NCI-H526 (cell line): ENCODE data around the gene CYSTM1.
"Not testable (repeated sequence)": the region's sequence is repeated elsewhere in the genome, so short reads cannot be mapped to it uniquely, and the experiment has no call there.

ENCODE experiments used
- DNase-seq, 2 experiments: peaks; one replicate each; lab custom pipeline; 2025; lab: John Stamatoyannopoulos, UW

CYSTM1 gene

DNA sequence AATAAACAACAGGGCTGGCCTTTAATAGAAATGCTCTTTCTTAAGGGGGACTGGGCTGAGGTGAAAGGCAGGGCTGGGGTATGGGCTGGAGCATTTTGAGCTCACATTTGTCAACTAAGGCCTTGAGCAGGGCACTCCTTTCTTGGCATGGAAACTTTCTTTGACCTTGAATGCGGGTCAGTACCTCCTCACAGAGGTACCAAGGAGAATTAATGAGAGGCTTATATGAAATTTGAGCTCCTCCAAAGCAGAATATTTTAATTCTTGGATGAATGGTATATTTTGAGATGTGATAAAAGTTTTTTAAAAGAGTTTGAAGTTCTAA, 3.1 kb downstream of the CYSTM1 start:
- DNase-seq = no peak

DNA sequence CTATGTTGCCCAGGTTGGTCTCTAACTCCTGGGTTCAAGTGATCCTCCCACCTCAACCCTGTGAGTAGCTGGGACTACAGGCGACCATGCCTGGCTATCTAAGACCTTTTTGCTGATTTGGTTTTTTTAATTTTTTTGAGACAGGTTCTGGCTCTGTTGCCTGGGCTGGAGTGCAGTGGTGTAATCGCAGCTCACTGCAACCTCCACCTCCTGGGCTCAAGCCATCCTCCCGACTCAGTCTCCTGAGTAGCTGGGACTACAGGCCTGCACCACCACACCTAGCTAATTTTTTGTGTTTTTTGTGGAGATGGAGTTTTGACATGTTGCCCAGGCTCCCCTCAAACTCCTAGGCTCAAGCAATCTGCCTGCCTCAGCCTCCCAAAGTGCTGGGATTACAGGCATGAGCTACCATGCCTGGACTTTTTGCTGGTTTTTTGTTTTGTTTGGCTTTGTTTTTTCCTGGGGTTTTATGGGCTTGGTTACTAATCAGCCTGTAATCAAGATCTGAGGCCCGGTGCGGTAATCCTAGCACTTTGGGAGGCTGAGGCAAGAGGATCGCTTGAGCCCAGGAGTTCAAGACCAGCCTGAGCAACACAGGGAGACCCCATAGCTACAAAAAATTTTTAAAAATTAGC, 3.6 kb downstream of the CYSTM1 start:
- no peak for DNase-seq

DNA sequence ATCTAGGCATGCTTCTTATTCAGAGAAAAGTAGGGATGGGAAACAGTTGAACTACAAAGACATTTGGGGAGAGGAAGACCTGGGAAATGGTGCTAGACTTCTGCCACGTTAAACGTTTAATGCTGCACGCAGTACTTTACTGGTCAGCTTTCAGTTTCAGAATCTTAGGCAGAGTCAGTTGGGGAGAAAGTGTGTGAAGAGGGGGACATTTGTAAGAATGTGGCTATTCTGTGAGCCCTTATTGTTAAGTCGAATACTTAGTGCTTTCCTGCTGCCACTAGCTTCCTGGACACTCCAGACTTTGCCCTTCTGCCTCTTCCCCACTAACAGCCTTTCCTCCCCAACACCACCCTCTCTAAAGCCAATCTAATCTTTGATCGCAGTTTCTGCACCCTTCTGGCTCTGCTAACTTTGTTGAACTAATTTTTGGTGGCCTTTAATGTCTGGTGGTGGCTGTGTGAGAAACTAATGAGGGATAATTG, 6.1 kb downstream of the CYSTM1 start:
- DNase-seq = no peak

DNA sequence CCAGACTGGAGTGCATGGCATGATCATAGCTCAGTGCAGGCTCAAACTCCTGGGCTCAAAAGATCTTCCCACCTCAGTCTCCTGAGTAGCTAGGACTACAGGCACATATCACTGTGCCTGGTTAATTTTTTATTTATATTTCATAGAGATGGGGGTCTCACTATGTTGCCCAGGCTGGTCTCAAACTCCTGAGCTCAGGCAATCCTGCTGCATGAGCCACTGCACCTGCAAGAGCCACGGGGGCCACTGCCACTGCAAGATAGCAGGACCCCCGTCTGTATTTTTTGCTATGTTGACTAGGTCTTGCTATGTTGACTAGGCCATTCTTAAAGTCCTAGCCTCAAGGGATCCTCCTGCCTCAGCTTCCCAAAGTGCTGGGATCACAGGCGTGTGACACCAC, 6.5 kb downstream of the CYSTM1 start:
- DNase-seq = no peak

DNA sequence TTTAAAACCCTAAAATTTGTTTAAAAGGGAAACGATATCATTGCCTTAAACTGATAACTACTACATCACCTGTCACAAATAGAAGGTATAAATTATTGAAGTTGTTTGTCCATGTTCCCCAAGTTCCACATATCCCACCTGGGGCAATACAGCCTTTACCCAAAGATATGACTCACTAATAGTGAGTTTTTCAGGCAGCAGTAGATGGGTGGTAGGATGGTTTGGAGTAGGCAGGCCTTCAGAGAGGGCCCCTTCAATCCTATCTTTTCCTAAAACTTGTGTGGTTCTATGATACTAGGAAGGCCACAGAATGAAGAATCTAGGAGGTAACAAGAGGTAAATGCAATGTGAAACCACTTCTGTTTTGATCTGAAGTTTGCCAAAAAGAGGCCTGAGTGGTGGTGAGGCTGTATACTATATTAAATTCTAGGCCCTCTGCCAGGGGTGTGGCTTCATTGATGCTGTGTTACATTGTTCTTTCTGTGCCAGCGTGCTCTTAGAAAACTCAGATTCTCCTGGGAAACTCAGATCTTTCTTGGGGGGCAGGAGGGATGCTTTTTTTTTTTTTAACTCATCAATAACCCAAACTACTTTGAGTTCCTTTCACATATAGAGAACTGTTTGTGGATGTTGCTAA, 7.2 kb downstream of the CYSTM1 start:
- DNase-seq = no peak

DNA sequence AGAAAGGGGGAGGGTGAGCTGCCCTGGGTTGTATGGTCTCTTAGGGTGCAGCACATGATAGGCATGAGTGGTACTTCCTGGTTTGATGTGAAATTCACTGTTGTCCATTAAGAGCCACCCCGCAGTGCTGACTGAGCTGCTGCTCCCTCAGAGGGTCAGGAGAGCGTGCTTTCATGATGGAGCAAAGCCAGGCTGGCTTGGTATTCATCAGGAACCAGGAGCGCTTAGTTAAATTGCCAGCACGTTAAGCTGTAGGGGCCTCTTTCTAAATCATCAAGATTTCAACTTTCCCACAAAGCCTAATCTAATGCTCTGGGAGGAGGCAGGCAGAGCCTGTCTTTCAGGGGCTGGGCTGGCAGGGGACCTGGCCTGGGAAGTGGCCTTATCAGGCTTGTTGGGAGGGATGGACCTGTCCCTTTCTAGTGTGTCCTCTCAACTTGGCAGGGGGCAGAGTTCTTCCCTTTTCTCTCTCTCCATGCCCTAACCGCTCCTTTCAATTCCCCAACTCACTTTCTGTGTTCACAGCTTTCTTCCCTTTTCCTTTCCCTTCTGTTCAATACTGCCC, 7.9 kb downstream of the CYSTM1 start:
- DNase-seq = no peak

DNA sequence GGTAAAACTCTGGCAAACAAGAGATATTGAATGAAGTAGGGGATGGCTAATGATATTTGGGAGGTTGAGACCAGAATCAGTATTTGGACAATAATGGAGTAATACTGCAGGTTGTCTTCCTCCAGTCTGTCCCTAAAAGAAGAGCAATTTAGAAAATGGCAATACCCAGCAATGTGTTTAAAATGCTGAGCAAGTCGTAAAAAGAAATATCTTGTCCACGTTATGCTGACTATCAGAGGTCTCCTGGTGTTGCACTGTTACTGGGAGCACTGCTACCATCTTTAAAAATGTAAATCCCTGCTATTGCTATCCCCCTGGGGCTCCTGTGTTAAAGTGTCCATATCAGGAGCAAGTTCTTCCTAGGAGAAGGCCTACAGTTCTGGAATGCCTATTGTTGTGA, 10.4 kb downstream of the CYSTM1 start:
- DNase-seq = no peak

DNA sequence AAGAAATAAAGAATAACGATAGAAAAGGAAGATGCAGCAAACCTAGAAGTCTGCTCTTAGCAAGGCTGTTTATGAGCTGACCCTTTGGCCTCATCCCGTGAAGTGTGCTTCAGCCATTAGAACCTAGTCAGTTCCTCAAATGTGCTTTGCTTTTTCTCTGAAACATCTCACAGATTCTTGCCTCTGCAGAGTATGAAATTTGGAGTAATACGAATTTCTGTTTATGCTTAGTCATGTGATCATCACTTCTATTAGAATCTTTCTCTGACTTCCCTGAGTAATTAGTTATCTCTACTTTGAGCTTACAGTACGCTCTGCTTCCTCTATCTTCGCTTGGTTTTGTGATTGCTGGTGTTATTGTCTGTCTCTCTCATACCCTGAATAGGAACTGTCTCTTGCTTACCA, 11.3 kb downstream of the CYSTM1 start:
- no peak for DNase-seq

DNA sequence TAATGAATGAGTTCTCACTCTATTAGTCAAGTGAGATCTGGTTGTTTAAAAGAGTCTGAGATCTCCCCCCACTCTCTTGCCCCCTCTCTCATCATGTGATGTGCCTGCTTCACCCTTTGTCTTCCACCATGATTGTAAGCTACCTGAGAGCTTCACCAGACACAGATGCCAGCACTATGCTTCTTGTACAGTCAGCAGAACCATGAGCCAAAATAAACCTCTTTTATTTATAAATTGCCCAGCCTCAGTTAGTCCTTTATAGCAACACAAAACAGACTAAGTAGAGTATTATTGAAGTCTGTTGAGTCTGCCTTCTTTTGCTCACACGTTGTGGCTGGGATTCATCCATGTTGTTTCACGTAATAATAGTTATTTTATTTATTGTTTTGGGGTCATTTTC, 14.3 kb downstream of the CYSTM1 start:
- no peak for DNase-seq

DNA sequence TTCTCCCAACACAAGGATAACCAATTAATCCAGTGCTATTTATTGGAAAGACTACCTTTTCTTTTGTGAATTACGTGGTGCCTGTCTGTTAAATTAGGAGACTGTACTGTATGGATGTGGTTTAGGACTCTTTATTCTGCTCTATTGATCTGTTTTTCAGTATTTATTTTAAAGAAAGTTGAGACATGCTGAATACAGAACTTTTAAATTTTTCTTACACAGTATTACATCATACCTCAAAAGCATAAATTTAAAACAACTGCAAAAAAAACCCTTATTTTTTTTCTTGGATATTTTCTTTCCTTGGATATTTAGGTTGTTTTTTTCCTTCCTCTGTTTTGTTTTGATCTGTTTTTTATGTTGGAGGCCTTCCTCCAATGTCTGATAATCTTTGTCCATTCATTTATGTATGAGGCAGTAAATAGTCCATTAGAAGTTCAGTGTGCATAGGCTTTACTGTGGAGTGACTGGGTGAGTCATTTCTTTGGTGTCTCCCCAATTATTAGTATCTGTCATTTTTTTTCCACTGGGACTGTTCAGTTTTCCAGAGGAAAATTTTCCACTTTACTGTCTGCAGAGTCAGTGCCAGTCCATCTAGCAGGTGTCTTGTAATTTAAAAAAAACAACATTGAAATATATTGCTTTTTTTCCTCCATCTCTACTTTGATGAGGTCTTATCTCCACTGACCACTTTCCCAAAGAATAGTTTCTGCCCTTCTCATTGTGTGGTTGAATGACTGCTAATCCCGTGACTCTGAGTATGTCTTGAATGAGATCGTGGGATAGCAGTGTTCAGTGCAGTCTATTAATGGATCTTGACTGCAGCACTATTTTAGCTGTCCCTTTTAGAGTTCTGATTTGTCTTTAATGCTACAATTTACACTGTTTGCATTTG, 15.2 kb downstream of the CYSTM1 start:
- no peak for DNase-seq

DNA sequence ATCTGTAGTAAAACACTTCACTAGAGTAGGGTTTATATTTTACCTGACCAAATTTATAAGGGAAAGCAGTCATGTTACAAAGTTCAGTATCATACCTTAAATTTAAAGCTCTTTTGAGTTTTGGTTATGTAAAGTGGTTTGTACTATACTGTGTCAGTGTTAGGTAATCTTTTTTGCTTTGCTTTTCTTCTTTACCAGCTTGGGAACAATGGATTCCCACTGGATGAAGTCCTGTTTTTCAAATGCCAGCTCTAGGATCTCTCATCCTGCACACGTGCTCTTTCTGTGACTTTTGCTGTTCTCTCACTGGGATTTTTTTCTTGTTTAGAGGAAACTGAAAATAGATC, 15.9 kb downstream of the CYSTM1 start:
- no peak for DNase-seq

DNA sequence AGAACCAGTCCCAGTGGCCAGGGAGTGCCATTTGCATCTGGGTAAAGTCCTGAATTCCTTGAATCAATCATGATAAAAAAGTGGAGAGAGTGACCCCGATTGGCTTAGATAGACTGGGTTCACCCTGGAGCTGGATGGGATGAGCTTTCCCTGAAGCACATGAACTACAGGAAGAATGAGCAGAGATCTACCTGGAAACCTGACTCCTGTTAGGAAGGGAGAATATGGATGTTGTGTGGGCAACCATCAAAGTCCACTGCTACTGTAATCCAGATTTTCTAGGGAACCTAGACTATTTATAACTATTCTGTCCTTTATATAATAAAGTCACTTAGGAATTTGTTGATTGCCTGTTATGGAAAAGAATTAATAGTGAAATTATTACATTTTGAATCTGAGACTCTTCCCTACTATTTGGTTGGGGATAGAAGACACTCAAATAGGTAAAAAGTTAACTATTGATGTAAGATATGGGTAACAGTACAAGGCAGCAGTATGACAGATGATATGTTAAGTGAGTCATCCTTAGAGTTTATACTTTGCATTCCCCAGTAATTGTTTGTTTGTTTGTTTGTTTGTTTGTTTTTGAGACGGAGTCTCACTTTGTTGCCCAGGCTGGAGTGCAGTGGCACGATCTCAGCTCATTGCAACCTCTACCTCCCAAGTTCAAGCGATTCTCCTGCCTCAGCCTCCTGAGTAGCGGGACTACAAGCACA, 17.9 kb downstream of the CYSTM1 start:
- no peak for DNase-seq

DNA sequence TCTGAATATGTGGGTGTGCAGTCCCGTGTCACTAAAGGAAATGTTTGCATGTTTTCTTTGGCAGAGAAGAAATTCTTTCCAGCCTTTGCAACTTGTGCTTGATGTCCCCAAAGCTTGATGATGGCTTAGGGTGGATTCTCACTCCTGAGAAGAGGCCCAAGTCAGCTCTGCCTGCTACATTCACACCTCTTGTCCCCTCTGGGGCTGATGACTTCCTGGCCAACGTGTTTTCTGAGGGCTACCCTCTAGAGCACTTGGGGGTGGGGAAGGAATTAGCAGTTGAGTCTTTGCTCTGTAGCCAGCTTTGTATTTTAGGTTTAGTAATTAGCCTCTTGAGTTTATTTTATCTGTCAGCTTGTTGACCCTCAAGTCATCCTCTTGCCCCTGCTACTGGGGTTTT, 19.7 kb downstream of the CYSTM1 start:
- no peak for DNase-seq

DNA sequence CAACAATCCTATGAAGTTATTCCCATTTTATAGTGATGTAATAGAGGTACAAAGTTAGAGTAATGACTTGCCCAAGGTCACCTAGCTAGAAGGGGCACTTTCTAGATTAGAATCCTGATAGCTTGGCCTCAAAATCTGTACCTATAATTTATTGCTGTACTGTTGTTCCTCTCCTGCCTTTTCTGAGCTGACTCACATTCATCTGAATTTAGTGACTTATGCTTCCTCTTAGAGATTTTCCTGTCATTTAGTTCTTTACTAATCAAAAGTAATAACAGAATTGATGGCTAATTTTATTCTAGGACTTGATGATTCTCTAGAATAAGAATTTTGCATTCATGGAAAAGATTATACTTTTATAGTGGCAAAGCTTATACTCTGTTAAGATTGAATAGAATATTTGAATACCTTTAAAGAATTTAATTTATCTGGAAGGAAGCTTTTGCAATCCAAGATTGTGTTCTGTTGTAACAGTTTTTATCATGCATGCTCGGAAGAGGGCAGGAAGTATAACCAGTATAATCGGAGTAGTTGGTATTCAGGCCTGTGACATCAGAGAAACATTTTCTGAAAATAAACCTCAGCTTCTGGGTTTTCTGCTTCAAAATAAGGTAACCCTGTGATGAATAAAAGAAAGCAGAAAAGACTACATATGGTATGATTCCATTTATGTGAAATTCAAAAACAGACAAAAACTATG, 21.3 kb downstream of the CYSTM1 start:
- DNase-seq = no peak

DNA sequence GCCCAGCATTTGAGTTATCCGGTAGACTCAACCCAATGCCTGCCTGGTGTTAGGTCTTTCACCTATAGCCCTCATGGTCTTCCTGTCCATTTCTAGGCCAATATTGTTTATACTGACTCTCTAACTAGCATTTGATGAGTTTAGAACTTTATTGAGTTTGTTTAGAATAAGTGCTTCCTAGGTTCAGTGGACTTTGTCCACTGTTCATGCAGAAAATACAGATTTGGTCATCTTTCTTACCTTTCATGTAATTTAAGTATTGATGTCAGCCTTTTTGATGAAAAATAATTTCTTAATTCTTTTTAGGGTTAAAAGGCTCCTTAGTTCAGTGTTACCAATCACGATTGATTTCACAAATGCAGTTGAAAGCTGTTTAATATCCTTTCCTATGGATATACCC, 22.0 kb downstream of the CYSTM1 start:
- DNase-seq = no peak

DNA sequence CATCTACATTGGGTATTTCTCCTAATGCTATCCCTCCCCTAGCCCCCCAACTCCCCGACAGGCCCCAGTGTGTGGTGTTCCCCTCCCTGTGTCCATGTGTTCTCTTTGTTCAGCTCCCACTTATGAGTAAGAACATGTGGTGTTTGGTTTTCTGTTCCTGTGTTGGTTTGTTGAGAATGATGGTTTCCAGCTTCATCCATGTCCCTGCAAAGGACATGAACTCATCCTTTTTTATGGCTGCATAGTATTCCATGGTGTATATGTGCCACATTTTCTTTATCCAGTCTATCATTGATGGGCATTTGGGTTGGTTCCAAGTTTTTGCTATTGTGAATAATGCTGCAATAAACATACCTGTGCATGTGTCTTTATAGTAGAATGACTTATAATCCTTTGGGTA, 23.9 kb downstream of the CYSTM1 start:
- DNase-seq = not testable (repeated sequence)

DNA sequence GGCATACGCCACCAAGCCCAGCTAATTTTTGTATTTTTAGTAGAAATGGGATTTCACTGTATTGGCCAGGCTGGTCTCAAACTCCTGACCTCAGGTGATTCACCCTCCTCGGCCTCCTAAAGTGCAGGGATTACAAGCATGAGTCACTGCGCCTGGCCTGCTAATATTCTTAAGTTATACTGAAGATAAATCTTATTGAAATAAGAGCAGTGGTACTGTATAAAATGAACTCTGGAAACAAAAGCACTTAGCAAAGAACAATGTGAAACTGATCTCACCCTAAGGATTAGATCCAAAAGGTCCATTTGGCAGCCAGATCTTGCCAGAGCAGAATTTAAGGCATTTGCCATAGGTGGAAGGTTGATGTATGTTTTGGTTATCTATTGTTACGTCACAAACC, 27.1 kb downstream of the CYSTM1 start:
- no peak for DNase-seq

DNA sequence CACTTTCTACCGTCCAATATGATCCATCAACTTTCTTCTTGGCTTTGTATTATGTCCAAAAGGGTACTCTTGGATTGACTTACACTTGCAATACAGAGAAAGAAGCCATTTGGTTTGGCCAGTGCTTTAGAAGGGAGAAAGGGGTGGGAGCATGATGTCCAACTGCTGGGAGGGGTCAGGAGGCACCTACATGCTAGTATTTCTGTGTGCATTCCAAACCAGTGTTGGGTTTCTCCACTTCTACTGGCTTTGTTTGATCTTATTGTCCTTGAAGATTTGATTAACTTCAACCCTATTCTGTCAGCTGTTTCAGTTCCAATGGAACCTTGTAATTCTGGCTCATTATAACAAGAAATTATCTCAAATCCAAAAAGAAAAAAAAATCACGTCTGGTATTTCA, 27.6 kb downstream of the CYSTM1 start:
- DNase-seq = no peak

DNA sequence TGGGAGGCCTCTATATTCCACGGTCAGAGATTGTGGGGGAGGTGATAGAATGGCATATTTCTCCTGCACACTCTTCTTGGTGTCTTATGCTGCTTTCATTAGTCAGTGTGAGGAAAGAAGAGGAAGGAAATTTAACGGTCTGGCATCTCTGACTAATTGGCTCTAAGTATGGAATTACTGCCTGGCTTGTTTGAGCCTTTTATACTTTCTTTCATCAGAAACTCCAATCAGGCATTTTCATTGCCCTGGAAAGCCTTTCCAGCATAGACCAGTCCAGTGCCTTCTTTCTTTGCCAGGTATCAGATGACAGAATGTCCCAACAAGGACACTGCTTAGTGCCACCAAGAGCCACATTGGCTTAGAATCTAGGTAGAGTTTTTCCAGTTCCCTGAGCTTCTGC, 30.2 kb downstream of the CYSTM1 start:
- no peak for DNase-seq

DNA sequence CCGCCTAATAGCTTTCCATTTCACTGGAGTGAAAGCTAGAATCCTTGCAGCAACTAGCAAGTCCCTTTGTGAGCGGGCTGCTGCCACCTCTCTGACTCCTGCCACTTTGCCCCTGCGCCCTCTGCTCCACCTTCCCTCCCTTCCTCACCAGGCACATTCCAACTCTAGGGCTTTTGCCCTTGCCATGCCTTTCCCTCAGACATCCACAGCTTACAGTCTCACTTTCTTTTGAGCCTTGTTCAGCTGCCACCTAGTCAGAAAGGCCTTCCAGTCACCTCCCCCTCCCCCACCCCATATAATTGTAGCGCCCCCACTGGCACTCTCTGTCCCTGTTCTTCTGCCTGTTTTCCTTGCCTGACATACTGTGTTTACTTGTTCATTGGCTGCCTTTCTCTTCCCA, 31.0 kb downstream of the CYSTM1 start:
- no peak for DNase-seq

DNA sequence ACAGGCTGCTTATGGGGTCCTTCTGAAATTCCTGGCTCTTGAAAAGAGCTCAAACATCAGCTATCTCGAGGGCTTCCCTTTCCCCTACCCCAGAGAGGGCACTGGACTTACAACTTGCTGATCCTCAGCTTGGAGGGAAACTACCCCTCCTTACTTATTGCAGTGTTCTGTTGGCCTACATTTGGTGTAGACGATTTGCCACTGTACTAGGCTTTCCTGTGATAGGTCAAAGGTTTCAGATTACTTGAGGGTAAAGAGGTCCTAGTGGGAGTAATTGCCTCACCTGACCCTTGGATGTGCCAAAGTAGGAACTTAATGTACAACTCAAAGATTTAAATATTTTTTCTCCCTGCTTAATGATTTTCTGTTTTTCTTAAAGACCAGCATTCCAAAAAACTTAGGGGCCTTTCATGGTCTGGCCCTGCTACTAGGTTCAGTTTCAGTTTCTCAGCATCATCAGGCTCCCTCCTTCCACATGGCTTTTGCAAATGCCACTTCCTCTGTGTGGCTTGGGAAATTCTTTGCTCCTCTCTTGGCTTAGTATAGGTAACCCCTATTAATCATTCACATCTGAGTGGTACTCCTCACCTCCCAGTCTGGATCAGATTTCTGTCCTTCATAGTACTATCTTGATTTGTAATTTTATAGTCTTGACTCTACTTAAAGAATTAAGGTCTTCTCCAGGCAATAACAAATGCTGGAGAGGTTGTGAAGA, 32.4 kb downstream of the CYSTM1 start:
- DNase-seq = no peak
